Neural progenitor cell (in vitro differentiated cells): Measurements from ENCODE around the gene PADI2.

Experiments used
- EZH2 ChIP-seq: fragments of 200-600 bp; sonication (generic); IDR thresholded peaks from 2 replicates; pipeline ENCODE4 v1.6.1; 2017; ENCODE audit warnings: antibody characterized with exemption, mild to moderate bottlenecking, moderate library complexity
- TF ChIP-seq, protein P1 (sequence below): fragments of 200-600 bp; sonication (generic); IDR thresholded peaks from 2 replicates; pipeline ENCODE4 v1.5.1; 2017; ENCODE audit warnings: antibody characterized with exemption, mild to moderate bottlenecking

DNA sequence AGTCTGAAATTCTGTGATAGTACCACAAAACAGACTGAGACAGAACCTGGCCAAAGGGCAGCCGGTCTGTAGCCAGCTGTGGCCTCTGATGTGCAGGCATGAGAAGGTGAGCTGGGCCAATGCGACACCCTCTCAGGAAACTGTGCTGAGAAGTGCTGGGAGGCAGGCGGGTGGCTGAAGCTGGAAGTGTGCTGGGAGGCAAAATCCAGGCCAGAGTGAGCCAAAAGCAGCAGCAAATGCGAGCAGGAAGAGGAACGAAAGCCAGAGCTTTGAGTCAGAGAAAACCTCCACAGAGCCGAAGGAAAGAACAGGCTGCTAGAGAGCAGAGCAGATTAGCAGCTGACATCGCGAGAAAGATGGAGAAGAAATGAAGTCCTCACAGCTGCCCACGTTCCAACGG, 97.4 kb downstream of the PADI2 start:
- TF ChIP-seq, protein P1, sequence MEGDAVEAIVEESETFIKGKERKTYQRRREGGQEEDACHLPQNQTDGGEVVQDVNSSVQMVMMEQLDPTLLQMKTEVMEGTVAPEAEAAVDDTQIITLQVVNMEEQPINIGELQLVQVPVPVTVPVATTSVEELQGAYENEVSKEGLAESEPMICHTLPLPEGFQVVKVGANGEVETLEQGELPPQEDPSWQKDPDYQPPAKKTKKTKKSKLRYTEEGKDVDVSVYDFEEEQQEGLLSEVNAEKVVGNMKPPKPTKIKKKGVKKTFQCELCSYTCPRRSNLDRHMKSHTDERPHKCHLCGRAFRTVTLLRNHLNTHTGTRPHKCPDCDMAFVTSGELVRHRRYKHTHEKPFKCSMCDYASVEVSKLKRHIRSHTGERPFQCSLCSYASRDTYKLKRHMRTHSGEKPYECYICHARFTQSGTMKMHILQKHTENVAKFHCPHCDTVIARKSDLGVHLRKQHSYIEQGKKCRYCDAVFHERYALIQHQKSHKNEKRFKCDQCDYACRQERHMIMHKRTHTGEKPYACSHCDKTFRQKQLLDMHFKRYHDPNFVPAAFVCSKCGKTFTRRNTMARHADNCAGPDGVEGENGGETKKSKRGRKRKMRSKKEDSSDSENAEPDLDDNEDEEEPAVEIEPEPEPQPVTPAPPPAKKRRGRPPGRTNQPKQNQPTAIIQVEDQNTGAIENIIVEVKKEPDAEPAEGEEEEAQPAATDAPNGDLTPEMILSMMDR, result no peak
- no peak for TF ChIP-seq EZH2
